Neural progenitor cell (in vitro differentiated cells): Measurements from ENCODE around the gene RBM10. TPM values are rescaled to one million over a fixed set of nuclear protein-coding genes. Genes with fewer than 3 reads are reported as not detected.
"Not testable (repeated sequence)": the region's sequence is repeated elsewhere in the genome, so short reads cannot be mapped to it uniquely, and the experiment has no call there.

Experiments
- DNase-seq: peaks from one replicate; pipeline ENCODE4 v3.0.0-alpha.2; 2016; ENCODE audit warnings: low spot score
- H2AFZ ChIP-seq: fragments of 200-600 bp; sonication (generic); replicated peaks from 2 replicates; pipeline ENCODE4 v1.6.1; 2016; ENCODE audit warnings: antibody characterized with exemption
- H3F3A ChIP-seq: fragments of 200-600 bp; sonication (generic); 2 replicates; pipeline ENCODE4 v1.6.1; 2016; ENCODE audit warnings: antibody characterized with exemption, low read depth
- H3K27ac ChIP-seq: fragments of 200-600 bp; sonication (generic); 2 replicates; pipeline ENCODE4 v1.5.1; 2016; ENCODE audit warnings: mild to moderate bottlenecking
- H3K27me3 ChIP-seq: fragments of 200-600 bp; sonication (generic); 2 replicates; pipeline ENCODE4 v1.6.1; 2016; ENCODE audit warnings: mild to moderate bottlenecking, moderate library complexity
- H3K36me3 ChIP-seq: fragments of 200-600 bp; sonication (generic); 2 replicates; pipeline ENCODE4 v1.5.1; 2016
- H3K4me1 ChIP-seq: fragments of 200-600 bp; sonication (generic); 2 replicates; pipeline ENCODE4 v1.6.1; 2016; ENCODE audit warnings: mixed run types
- H3K4me2 ChIP-seq: fragments of 200-600 bp; sonication (generic); 2 replicates; pipeline ENCODE4 v1.6.1; 2016
- H3K4me3 ChIP-seq: fragments of 200-600 bp; sonication (generic); 2 replicates; pipeline ENCODE4 v1.5.1; 2016
- H3K79me2 ChIP-seq: fragments of 200-600 bp; sonication (generic); 2 replicates; pipeline ENCODE4 v1.6.1; 2016; ENCODE audit warnings: low read depth
- H3K9ac ChIP-seq: fragments of 200-600 bp; sonication (generic); 2 replicates; pipeline ENCODE4 v1.6.1; 2016
- H3K9me3 ChIP-seq: fragments of 200-600 bp; sonication (generic); 2 replicates; pipeline ENCODE4 v1.5.1; 2016; ENCODE audit warnings: low read depth
- H4K20me1 ChIP-seq: fragments of 200-600 bp; sonication (generic); 2 replicates; pipeline ENCODE4 v1.6.1; 2016; ENCODE audit warnings: low read depth
- H3K27ac Mint-ChIP-seq: 3 replicates; pipeline ENCODE4 v1.8.0; 2021; ENCODE audit warnings: mixed read lengths
- H3K27me3 Mint-ChIP-seq: 2 replicates; pipeline ENCODE4 v1.8.0; 2022; ENCODE audit warnings: low read depth, mild to moderate bottlenecking, inconsistent platforms, moderate library complexity, mixed read lengths; ENCODE audit not compliant: insufficient read depth
- H3K36me3 Mint-ChIP-seq: 3 replicates; pipeline ENCODE4 v1.8.0; 2021; ENCODE audit warnings: mixed read lengths
- H3K4me1 Mint-ChIP-seq: 3 replicates; pipeline ENCODE4 v1.8.0; 2021; ENCODE audit warnings: mixed read lengths
- H3K4me3 Mint-ChIP-seq: 3 replicates; pipeline ENCODE4 v1.8.0; 2021; ENCODE audit warnings: mild to moderate bottlenecking, moderate library complexity, mixed read lengths
- H3K9me3 Mint-ChIP-seq: 3 replicates; pipeline ENCODE4 v1.8.0; 2020; ENCODE audit warnings: mixed read lengths
- CTCF ChIP-seq: fragments of 200-600 bp; sonication (generic); IDR thresholded peaks from 2 replicates; pipeline ENCODE4 v1.5.1; 2017; ENCODE audit warnings: antibody characterized with exemption, mild to moderate bottlenecking
- EZH2 ChIP-seq: fragments of 200-600 bp; sonication (generic); IDR thresholded peaks from 2 replicates; pipeline ENCODE4 v1.6.1; 2017; ENCODE audit warnings: antibody characterized with exemption, mild to moderate bottlenecking, moderate library complexity
- EZH2phosphoT487 ChIP-seq: fragments of 200-600 bp; sonication (generic); IDR thresholded peaks from 2 replicates; pipeline ENCODE4 v1.6.1; 2017; ENCODE audit warnings: antibody characterized with exemption
- total RNA-seq: library from RNA; depleted of rRNA; stranded (reverse); fragments of >200 nt; gene quantifications from 2 replicates; pipeline ENCODE4 v1.2.3, GENCODE V29; 2015; ENCODE audit warnings: low replicate concordance

Gene RBM10
- total RNA-seq, 1 donor from 2014 or later = 26.5 TPM

- peaks cover 5% of the 10 kb centered on the region for H3F3A ChIP-seq
- peak; percentile 84 for DNase-seq
- Mint-ChIP-seq H3K4me1 (no peaks in the 10 kb centered on the region), H3K27ac (peak overlapping the region; percentile 57), H3K36me3 (no peaks in the 10 kb centered on the region), H3K27me3 (no peaks in the 10 kb centered on the region), H3K4me3 (peak overlapping the region; percentile 94), H3K9me3 (peaks cover 3% of the 10 kb centered on the region)
- H3K79me2 ChIP-seq = no peaks in the 10 kb centered on the region
- H3K27me3 ChIP-seq = no peaks in the 10 kb centered on the region
- peak overlapping the region; percentile 92 for H2AFZ ChIP-seq
- H3K27ac ChIP-seq = no peak overlapping the region
- H3K36me3 ChIP-seq = no peaks in the 10 kb centered on the region
- H3K9me3 ChIP-seq = no peaks in the 10 kb centered on the region
- H3K4me2 ChIP-seq = peak overlapping the region; percentile 76
- no peaks in the 10 kb centered on the region for H4K20me1 ChIP-seq
- TF ChIP-seq EZH2phosphoT487 (no peak), EZH2 (no peak), CTCF (no peak)
- H3K9ac ChIP-seq = no peak overlapping the region
- no peaks in the 10 kb centered on the region for H3K4me1 ChIP-seq
- peak overlapping the region; percentile 77 for H3K4me3 ChIP-seq
Measured at GRCh38 chrX:47129157-47129898, 15.7 kb upstream of the RBM10 start.

- Mint-ChIP-seq H3K4me3 (peak overlapping the region; percentile 94), H3K4me1 (no peaks in the 10 kb centered on the region), H3K36me3 (no peaks in the 10 kb centered on the region), H3K9me3 (peaks cover 3% of the 10 kb centered on the region), H3K27ac (no peak overlapping the region), H3K27me3 (no peaks in the 10 kb centered on the region)
- Histone ChIP-seq H3K27ac (no peak overlapping the region), H3K27me3 (no peaks in the 10 kb centered on the region), H2AFZ (no peak overlapping the region), H3K4me1 (no peaks in the 10 kb centered on the region), H3K4me3 (peak overlapping the region; percentile 77), H3K9ac (no peak overlapping the region), H4K20me1 (no peaks in the 10 kb centered on the region), H3K79me2 (no peaks in the 10 kb centered on the region), H3K9me3 (no peaks in the 10 kb centered on the region), H3K4me2 (peak overlapping the region; percentile 76), H3K36me3 (no peaks in the 10 kb centered on the region), H3F3A (peaks cover 5% of the 10 kb centered on the region)
- DNase-seq = no peak
- TF ChIP-seq EZH2 = no peak
- TF ChIP-seq EZH2phosphoT487 = no peak
- no peak for TF ChIP-seq CTCF
Measured at GRCh38 chrX:47129899-47130358, 15.1 kb upstream of the RBM10 start.

GRCh38 chrX:47133493-47133892, 11.5 kb upstream of the RBM10 start:
- H3K36me3 Mint-ChIP-seq = peaks cover 2% of the 10 kb centered on the region

GRCh38 chrX:47135650-47136049, 9.4 kb upstream of the RBM10 start:
- not testable (repeated sequence) for H4K20me1 ChIP-seq, H2AFZ ChIP-seq, H3K9ac ChIP-seq, H3K9me3 ChIP-seq, H3K9me3 Mint-ChIP-seq, H3F3A ChIP-seq, H3K36me3 Mint-ChIP-seq, H3K27me3 ChIP-seq, H3K4me3 ChIP-seq, H3K27ac Mint-ChIP-seq, H3K4me3 Mint-ChIP-seq, H3K79me2 ChIP-seq, DNase-seq, H3K27me3 Mint-ChIP-seq, H3K4me2 ChIP-seq, H3K4me1 ChIP-seq, H3K36me3 ChIP-seq, H3K27ac ChIP-seq, H3K4me1 Mint-ChIP-seq

More at GRCh38 chrX:47133493-47133892, 11.5 kb upstream of the RBM10 start:
- H3K27ac ChIP-seq = no peak overlapping the region
- no peaks in the 10 kb centered on the region for H3K36me3 ChIP-seq
- H3K79me2 ChIP-seq = no peaks in the 10 kb centered on the region
- H3K9me3 ChIP-seq = no peaks in the 10 kb centered on the region
- DNase-seq = no peak
- H4K20me1 ChIP-seq = no peaks in the 10 kb centered on the region
- no peaks in the 10 kb centered on the region for H3K4me1 ChIP-seq
- TF ChIP-seq EZH2phosphoT487 (no peak), EZH2 (no peak), CTCF (no peak)
- Mint-ChIP-seq H3K4me3 (no peak overlapping the region), H3K9me3 (no peaks in the 10 kb centered on the region), H3K27me3 (peaks cover 2% of the 10 kb centered on the region), H3K27ac (no peak overlapping the region), H3K4me1 (no peaks in the 10 kb centered on the region)
- H3K9ac ChIP-seq = no peak overlapping the region
- H2AFZ ChIP-seq = no peak overlapping the region
- no peak overlapping the region for H3K4me3 ChIP-seq
- peaks cover 5% of the 10 kb centered on the region for H3F3A ChIP-seq
- H3K27me3 ChIP-seq = no peaks in the 10 kb centered on the region
- no peak overlapping the region for H3K4me2 ChIP-seq
